Heart left ventricle (tissue), 13 donors: Measurements from ENCODE around the gene COL23A1.

ENCODE experiments used
- CTCF ChIP-seq, 12 donors: fragments of 200-600 bp; sonication (generic) in 4 of 12; IDR thresholded peaks; one replicate each; pipeline versions ENCODE4 v1.5.0 to v1.8.0; 2018 to 2022; ENCODE audit warnings: antibody characterized with exemption in 12 of 12, mild to moderate bottlenecking in 5 of 12
- POLR2A ChIP-seq, 2 donors: fragments of 450-650 bp; IDR thresholded peaks; one replicate each; pipeline ENCODE4 v1.6.1; 2017; ENCODE audit warnings: antibody characterized with exemption in 2 of 2, mild to moderate bottlenecking in 2 of 2, moderate library complexity in 2 of 2
- donor health status: ischemic (EF 13 %, LVEDD 7.1; RV severe dilation, severe dysfunction).
- donor health status: DM: no; HTN: yes; CAD: no.
- donor health status: DM: no; HTN: no; CAD: no.
- donor health status: ischemic (EF 25% LVEDD 6.9; RV normal size, moderate dysfunction).
- donor health status: ischemic (EF 25% LVEDD 5.7; RV mildly dilated, moderate dysfunction).
- donor health status: ischemic (EF 35%, LVEDD 5.7; RV mildly dilated, moderate dysfunction).
- donor health status: nonischemic (EF 11% LVEDD 7.7; RV severe dilation, severe dysfunction).
- donor health status: DM: yes; HTN: yes; CAD: no.
- donor health status: PGD.
- donor health status: ischemic (EF 29% LVEDD 5.4; RV normal size, mild dysfunction).
- donor health status: nonischemic (EF 23%, LVEDD 6.1; RV moderate dilation, normal function).

- TF ChIP-seq CTCF (IDR thresholded peaks at IDR 0.05): no peak
- no peak for TF ChIP-seq POLR2A (IDR thresholded peaks at IDR 0.05)
Measured at GRCh38 chr5:178502401-178503100, 87.6 kb downstream of the COL23A1 start.
